Measurements from ENCODE around the gene AP2B1. TPM values are rescaled to one million over a fixed set of nuclear protein-coding genes. Genes with fewer than 3 reads are reported as not detected.

Gene AP2B1
- total RNA-seq, 4 donors from 2014 or later = 62.6 to 94.3 (median 79.4) TPM

- ATAC-seq (ENCODE audit: low FRiP score) = no peak
- no peak for DNase-seq (ENCODE audit: low spot score)
- TF ChIP-seq CTCF (IDR thresholded peaks at IDR 0.05) = no peak
Observed at GRCh38 chr17:35743626-35744328, 156.7 kb downstream of the AP2B1 start.

GRCh38 chr17:35744830-35745229 is 157.7 kb downstream of the AP2B1 start:
- no peak for ATAC-seq (ENCODE audit: low FRiP score)
- DNase-seq (ENCODE audit: low spot score) = no peak
- TF ChIP-seq CTCF (IDR thresholded peaks at IDR 0.05) = no peak

- no peak for ATAC-seq (ENCODE audit: low FRiP score)
- no peak for DNase-seq (ENCODE audit: low spot score)
- no peak for TF ChIP-seq CTCF (IDR thresholded peaks at IDR 0.05)
Observed at GRCh38 chr17:35745246-35745645, 158.1 kb downstream of the AP2B1 start.

- no peak for TF ChIP-seq CTCF (IDR thresholded peaks at IDR 0.05)
- no peak for ATAC-seq (ENCODE audit: low FRiP score)
- DNase-seq (ENCODE audit: low spot score) = no peak
Observed at GRCh38 chr17:35745749-35746320, 158.7 kb downstream of the AP2B1 start.

GRCh38 chr17:35747540-35748017 is 160.5 kb downstream of the AP2B1 start:
- ATAC-seq (ENCODE audit: low FRiP score) (peak; percentile 82), DNase-seq (ENCODE audit: low spot score) (peak; percentile 89)
- TF ChIP-seq CTCF (IDR thresholded peaks at IDR 0.05) = peak in 1 of 3 donors; percentile 81

- no peak for TF ChIP-seq CTCF (IDR thresholded peaks at IDR 0.05)
Observed at GRCh38 chr17:35748341-35748841, 161.3 kb downstream of the AP2B1 start.

GRCh38 chr17:35748979-35749378 is 161.9 kb downstream of the AP2B1 start:
- ATAC-seq (ENCODE audit: low FRiP score) (no peak), DNase-seq (ENCODE audit: low spot score) (no peak)
- no peak for TF ChIP-seq CTCF (IDR thresholded peaks at IDR 0.05)

More at GRCh38 chr17:35748341-35748841, 161.3 kb downstream of the AP2B1 start:
- ATAC-seq (ENCODE audit: low FRiP score) (no peak), DNase-seq (ENCODE audit: low spot score) (no peak)

Measured in omental fat pad (tissue), 4 donors.